SK-N-SH treated with all-trans-retinoic acid at 6 μM for 48 hours (cell line): ENCODE measurements around the gene FBXW11.
A peak's percentile ranks its signal among the peaks of the same experiment; 100 is the strongest.

Experiments used
- ATAC-seq: fragments of 200-7000 bp; cut with Tn5 transposase; 3 replicates; pipeline ENCODE4 v1.9.1; 2020; ENCODE audit warnings: mild to moderate bottlenecking, moderate library complexity
- ARNTL ChIP-seq: fragments of 450-650 bp; formaldehyde crosslinking; IDR thresholded peaks from 2 replicates; pipeline ENCODE4 v1.5.0; 2020; ENCODE audit warnings: low read depth, mild to moderate bottlenecking, moderate library complexity, borderline replicate concordance
- BACH2 ChIP-seq: fragments of 250-450 bp; sonication (Bioruptor Pico); IDR thresholded peaks from 2 replicates; pipeline ENCODE4 v1.9.0; 2021; ENCODE audit warnings: mild to moderate bottlenecking, borderline replicate concordance
- CREB5 ChIP-seq: fragments of 250-450 bp; sonication (Bioruptor Pico); IDR thresholded peaks from 2 replicates; pipeline ENCODE4 v1.5.1; 2020; ENCODE audit warnings: low read depth, mild to moderate bottlenecking, moderate library complexity
- CSDC2 ChIP-seq: fragments of 250-450 bp; sonication (Bioruptor Pico); IDR thresholded peaks from 2 replicates; pipeline ENCODE4 v1.5.0; 2020; ENCODE audit warnings: mild to moderate bottlenecking, moderate library complexity
- ESRRG ChIP-seq: fragments of 250-450 bp; sonication (Bioruptor Pico); IDR thresholded peaks from 2 replicates; pipeline ENCODE4 v1.6.1; 2021; ENCODE audit warnings: mild to moderate bottlenecking
- GLIS3 ChIP-seq: fragments of 250-450 bp; sonication (Bioruptor Pico); IDR thresholded peaks from 2 replicates; pipeline ENCODE4 v1.5.0; 2020; ENCODE audit warnings: mild to moderate bottlenecking, moderate library complexity
- OSR1 ChIP-seq: fragments of 250-450 bp; sonication (Bioruptor Pico); IDR thresholded peaks from 2 replicates; pipeline ENCODE4 v1.8.0; 2022; ENCODE audit warnings: moderate library complexity, mild to moderate bottlenecking, inconsistent platforms
- PATZ1 ChIP-seq: fragments of 250-450 bp; sonication (Bioruptor Pico); IDR thresholded peaks from 2 replicates; pipeline ENCODE4 v1.8.0; 2020; ENCODE audit warnings: mild to moderate bottlenecking, moderate library complexity, borderline replicate concordance
- RARB ChIP-seq: fragments of 250-450 bp; sonication (Bioruptor Pico); IDR thresholded peaks from 2 replicates; pipeline ENCODE4 v1.8.0; 2021; ENCODE audit warnings: mild to moderate bottlenecking, moderate library complexity
- SNAI2 ChIP-seq: fragments of 250-450 bp; sonication (Bioruptor Pico); IDR thresholded peaks from 2 replicates; pipeline ENCODE4 v1.5.0; 2020; ENCODE audit warnings: mild to moderate bottlenecking, moderate library complexity
- TCF4 ChIP-seq: fragments of 250-450 bp; sonication (Bioruptor Pico); IDR thresholded peaks from 2 replicates; pipeline ENCODE4 v1.8.0; 2021; ENCODE audit warnings: mild to moderate bottlenecking, moderate library complexity, borderline replicate concordance
- TOX ChIP-seq: fragments of 250-450 bp; sonication (Bioruptor Pico); IDR thresholded peaks from 2 replicates; pipeline ENCODE4 v1.8.0; 2021; ENCODE audit warnings: mild to moderate bottlenecking, moderate library complexity, borderline replicate concordance
- ZC3H10 ChIP-seq: fragments of 250-450 bp; sonication (Bioruptor Pico); IDR thresholded peaks from 2 replicates; pipeline ENCODE4 v1.5.1; 2021; ENCODE audit warnings: mild to moderate bottlenecking, moderate library complexity
- ZFP3 ChIP-seq: fragments of 250-450 bp; sonication (Bioruptor Pico); IDR thresholded peaks from 2 replicates; pipeline ENCODE4 v1.5.0; 2020; ENCODE audit warnings: mild to moderate bottlenecking, moderate library complexity
- ZFP30 ChIP-seq: fragments of 450-650 bp; formaldehyde crosslinking; IDR thresholded peaks from 2 replicates; pipeline ENCODE4 v1.5.0; 2022; ENCODE audit warnings: mild to moderate bottlenecking, moderate library complexity
- ZNF565 ChIP-seq: fragments of 450-650 bp; formaldehyde crosslinking; conservative IDR thresholded peaks from 2 replicates; pipeline ENCODE4 v1.5.0; 2020; ENCODE audit warnings: low read depth, mild to moderate bottlenecking, moderate library complexity
- ZNF70 ChIP-seq: fragments of 450-650 bp; formaldehyde crosslinking; IDR thresholded peaks from 2 replicates; pipeline ENCODE4 v1.5.0; 2020; ENCODE audit warnings: mild to moderate bottlenecking, moderate library complexity
- ZNF8 ChIP-seq: fragments of 450-650 bp; formaldehyde crosslinking; IDR thresholded peaks from 2 replicates; pipeline ENCODE4 v1.5.0; 2020; ENCODE audit warnings: mild to moderate bottlenecking, moderate library complexity
- TF ChIP-seq, protein P1 (sequence below): fragments of 250-450 bp; sonication (Bioruptor Pico); IDR thresholded peaks from 2 replicates; pipeline ENCODE4 v1.5.0; 2020; ENCODE audit warnings: mild to moderate bottlenecking, moderate library complexity

The FBXW11 gene

DNA sequence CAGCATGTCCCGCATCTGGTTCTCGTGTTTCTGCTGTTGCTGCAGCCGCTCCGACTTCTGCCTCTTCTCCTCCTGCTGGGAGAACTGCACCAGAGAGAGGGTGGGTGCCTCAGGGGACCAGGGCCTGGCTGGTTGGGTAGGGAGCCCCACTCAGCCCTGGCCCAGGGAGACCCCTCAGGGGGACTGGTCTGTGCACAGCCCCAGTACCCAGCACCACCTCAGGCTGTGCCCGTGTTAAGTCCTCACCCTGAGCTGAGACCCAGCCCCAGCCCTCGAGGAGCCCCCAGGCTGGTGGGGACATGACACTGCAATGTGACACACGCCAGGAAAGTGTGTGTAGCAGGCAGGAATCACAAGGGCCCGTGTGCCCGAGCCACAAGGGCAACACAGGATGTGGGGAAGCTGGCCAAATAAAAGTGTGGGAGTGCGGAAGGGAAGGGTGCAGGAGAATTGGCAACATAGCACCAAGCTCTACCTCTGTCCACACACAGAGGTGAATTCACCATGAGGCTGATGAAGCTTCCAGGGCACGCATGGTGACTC lies 48.2 kb upstream of the FBXW11 start:
- ATAC-seq, result no peak
- no peak for TF ChIP-seq SNAI2 (CRISPR knock-in tag)
- TF ChIP-seq RARB, result no peak
- no peak for TF ChIP-seq TOX
- no peak for TF ChIP-seq TCF4 (CRISPR knock-in tag)
- no peak for TF ChIP-seq ARNTL (CRISPR knock-in tag)
- TF ChIP-seq, protein P1, sequence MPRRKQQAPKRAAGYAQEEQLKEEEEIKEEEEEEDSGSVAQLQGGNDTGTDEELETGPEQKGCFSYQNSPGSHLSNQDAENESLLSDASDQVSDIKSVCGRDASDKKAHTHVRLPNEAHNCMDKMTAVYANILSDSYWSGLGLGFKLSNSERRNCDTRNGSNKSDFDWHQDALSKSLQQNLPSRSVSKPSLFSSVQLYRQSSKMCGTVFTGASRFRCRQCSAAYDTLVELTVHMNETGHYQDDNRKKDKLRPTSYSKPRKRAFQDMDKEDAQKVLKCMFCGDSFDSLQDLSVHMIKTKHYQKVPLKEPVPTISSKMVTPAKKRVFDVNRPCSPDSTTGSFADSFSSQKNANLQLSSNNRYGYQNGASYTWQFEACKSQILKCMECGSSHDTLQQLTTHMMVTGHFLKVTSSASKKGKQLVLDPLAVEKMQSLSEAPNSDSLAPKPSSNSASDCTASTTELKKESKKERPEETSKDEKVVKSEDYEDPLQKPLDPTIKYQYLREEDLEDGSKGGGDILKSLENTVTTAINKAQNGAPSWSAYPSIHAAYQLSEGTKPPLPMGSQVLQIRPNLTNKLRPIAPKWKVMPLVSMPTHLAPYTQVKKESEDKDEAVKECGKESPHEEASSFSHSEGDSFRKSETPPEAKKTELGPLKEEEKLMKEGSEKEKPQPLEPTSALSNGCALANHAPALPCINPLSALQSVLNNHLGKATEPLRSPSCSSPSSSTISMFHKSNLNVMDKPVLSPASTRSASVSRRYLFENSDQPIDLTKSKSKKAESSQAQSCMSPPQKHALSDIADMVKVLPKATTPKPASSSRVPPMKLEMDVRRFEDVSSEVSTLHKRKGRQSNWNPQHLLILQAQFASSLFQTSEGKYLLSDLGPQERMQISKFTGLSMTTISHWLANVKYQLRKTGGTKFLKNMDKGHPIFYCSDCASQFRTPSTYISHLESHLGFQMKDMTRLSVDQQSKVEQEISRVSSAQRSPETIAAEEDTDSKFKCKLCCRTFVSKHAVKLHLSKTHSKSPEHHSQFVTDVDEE (CRISPR knock-in tag), result no peak
- TF ChIP-seq ZFP30 (CRISPR knock-in tag), result no peak
- no peak for TF ChIP-seq ZNF565 (CRISPR knock-in tag)
- TF ChIP-seq ZC3H10, result no peak
- no peak for TF ChIP-seq OSR1 (CRISPR knock-in tag)
- no peak for TF ChIP-seq CREB5 (CRISPR knock-in tag)
- no peak for TF ChIP-seq CSDC2 (CRISPR knock-in tag)
- TF ChIP-seq PATZ1, result no peak
- TF ChIP-seq BACH2 (CRISPR knock-in tag), result no peak
- TF ChIP-seq ZNF8 (CRISPR knock-in tag), result no peak
- TF ChIP-seq ZFP3, result no peak

DNA sequence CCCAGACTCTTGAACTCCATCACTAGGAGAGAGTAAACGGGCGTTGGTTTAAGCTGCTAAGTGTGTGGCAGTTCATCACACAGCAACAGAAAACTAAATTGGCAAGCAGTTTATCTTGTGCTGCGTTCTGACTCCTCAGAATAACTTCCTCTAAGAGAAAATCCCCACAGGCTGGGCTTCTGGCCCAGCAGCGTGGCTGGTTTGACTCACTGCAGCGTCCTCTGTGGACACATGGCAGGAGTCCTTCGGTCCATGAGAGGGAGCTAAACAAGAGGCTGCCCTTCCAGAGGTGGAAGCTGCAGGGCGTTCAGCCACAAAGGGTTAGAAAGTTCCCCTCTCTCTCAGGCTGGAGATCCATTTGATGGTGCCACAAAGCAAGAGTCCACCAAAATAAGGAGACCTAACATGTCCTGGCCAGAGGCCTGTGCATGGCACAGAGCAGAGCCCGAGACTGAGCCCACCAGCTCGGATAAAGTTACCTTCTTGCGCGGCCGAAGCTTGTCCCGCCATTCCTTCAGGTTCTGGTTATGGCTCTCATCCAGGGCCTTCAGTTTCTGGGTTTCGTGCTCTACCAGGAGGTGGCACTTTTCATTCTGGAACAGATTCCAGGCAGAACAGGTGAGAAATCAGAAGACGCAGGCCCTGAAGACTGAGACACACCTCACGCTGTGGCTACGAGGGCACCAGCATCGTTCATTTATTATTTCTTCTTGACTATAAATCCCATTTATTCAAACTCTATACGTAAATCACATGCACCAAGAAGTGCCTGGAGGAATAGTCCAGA lies 46.2 kb upstream of the FBXW11 start:
- TF ChIP-seq ZNF70 (CRISPR knock-in tag) (no peak), TOX (no peak), ESRRG (CRISPR knock-in tag) (no peak), TCF4 (CRISPR knock-in tag) (no peak), ZFP3 (no peak)
- peak; percentile 80 for ATAC-seq

DNA sequence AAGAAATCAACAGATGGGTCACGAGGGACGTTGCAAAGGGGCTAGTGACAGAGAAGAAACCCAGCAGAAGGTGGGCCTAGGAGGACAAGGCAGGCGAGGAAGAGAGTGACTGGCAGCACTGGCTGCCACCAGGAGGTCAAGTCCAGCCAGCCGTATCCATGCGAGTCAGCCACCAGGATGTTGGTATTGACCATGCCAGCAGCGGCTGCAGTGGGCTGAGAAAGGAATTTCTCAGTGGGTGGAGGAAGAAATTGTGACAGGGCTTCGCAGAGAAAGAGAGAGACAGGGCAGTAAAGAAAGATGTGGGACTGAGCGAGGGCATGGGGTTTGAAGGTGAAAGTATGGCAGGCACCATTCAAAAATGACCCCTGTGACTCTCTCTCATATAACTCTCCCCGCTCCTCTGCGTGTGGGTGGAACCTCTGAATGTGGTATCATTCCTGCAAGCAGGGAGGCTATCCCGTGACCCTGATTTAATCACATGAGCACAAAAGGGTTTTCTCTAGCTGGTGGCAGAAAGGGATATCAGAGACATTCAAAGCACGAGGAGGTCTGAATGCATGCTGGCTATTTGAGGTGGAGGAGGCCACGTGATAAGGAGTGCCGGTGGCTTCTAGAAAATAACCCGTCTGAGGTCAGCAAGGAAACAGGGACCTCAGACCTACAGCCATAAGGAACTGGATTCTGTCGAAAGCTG lies 45.4 kb upstream of the FBXW11 start:
- ATAC-seq, result no peak

More for the DNA sequence above, 45.4 kb upstream of the FBXW11 start:
- TF ChIP-seq CSDC2 (CRISPR knock-in tag), result no peak
- no peak for TF ChIP-seq SNAI2 (CRISPR knock-in tag)
- TF ChIP-seq GLIS3 (CRISPR knock-in tag), result no peak
- no peak for TF ChIP-seq CREB5 (CRISPR knock-in tag)
- no peak for TF ChIP-seq ZNF70 (CRISPR knock-in tag)
- no peak for TF ChIP-seq ZFP30 (CRISPR knock-in tag)
- no peak for TF ChIP-seq ZNF8 (CRISPR knock-in tag)
- no peak for TF ChIP-seq ESRRG (CRISPR knock-in tag)
